ENCODE results near the gene CHRNB1. TPM values are rescaled to one million over a fixed set of nuclear protein-coding genes. Genes with fewer than 3 reads are reported as not detected.

Gene CHRNB1
- total RNA-seq, 1 donor from 2014 or later, result 9.9 TPM

- TF ChIP-seq, protein P1, sequence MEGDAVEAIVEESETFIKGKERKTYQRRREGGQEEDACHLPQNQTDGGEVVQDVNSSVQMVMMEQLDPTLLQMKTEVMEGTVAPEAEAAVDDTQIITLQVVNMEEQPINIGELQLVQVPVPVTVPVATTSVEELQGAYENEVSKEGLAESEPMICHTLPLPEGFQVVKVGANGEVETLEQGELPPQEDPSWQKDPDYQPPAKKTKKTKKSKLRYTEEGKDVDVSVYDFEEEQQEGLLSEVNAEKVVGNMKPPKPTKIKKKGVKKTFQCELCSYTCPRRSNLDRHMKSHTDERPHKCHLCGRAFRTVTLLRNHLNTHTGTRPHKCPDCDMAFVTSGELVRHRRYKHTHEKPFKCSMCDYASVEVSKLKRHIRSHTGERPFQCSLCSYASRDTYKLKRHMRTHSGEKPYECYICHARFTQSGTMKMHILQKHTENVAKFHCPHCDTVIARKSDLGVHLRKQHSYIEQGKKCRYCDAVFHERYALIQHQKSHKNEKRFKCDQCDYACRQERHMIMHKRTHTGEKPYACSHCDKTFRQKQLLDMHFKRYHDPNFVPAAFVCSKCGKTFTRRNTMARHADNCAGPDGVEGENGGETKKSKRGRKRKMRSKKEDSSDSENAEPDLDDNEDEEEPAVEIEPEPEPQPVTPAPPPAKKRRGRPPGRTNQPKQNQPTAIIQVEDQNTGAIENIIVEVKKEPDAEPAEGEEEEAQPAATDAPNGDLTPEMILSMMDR (conservative IDR thresholded peaks at IDR 0.05), result no peak
- Mint-ChIP-seq H3K4me1 (peaks cover 73% of the 10 kb centered on the region), H3K9me3 (no peaks in the 10 kb centered on the region), H3K36me3 (ENCODE audit: low read depth) (peaks cover 3% of the 10 kb centered on the region), H3K27me3 (ENCODE audit: low read depth) (no peaks in the 10 kb centered on the region), H3K27ac (ENCODE audit: unreplicated experiment) (peak within 1 kb of the TSS; percentile 100), H3K4me3 (peak within 1 kb of the TSS; percentile 99)
- peak; percentile 98 for DNase-seq (ENCODE audit: low read depth, low spot score)
Observed at GRCh38 chr17:7484067-7484918, 39.4 kb downstream of the CHRNB1 start, which contains the start of gene POLR2A. Gene POLR2A, plus strand, starts transcription at chr17:7484366.

DNA sequence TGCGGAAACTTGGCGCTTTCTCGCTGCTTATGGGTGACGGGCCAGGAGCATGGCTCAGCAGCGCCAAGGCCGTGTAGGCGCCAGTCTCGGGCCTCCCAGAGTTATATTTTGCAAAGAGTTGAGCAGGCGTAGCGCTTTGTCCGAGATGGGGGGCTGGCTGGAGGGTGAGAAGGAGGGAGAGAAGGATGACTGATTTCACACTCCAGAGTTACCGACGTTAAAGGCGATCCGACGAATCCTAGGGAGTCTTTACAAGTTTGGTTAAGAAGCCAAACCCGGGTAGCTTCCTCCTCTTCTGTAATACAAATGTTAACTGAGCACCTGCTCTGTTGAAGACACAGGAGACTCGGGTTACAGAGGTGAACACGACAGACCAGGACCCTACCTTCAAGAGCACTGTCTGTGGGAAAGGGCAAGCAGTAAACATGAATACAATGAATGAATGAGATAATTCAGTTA is 40.1 kb downstream of the CHRNB1 start:
- H3K4me3 Mint-ChIP-seq, result peak overlapping the region; percentile 99
- H3K27me3 Mint-ChIP-seq (ENCODE audit: low read depth), result no peaks in the 10 kb centered on the region
- TF ChIP-seq, protein P1 (conservative IDR thresholded peaks at IDR 0.05), result no peak
- H3K4me1 Mint-ChIP-seq, result peaks cover 73% of the 10 kb centered on the region
- H3K27ac Mint-ChIP-seq (ENCODE audit: unreplicated experiment), result peak overlapping the region; percentile 100
- H3K9me3 Mint-ChIP-seq, result no peaks in the 10 kb centered on the region
- DNase-seq (ENCODE audit: low read depth, low spot score), result no peak
- H3K36me3 Mint-ChIP-seq (ENCODE audit: low read depth), result peaks cover 3% of the 10 kb centered on the region

DNA sequence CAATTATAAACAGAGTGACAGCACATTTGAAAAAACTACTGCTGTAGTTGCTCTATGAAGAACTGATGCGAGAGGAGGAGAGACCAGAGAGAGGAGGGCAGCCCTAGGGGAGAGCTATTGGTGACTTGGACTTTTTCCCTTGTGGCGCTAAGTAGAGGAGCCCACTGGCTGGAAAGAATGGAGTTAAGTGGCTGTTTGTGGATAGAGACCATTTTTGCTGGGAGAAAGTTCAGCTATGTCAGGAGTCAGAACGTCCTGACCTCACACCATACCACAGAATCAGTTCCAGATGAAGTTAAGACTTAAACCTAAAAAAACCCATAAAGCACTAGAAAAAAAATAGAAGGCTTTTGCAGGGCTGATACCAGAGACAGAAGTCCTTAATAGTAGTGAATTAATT is 41.3 kb downstream of the CHRNB1 start:
- Mint-ChIP-seq H3K4me1 (peaks cover 72% of the 10 kb centered on the region), H3K9me3 (no peaks in the 10 kb centered on the region), H3K27me3 (ENCODE audit: low read depth) (no peaks in the 10 kb centered on the region), H3K4me3 (peak overlapping the region; percentile 79), H3K36me3 (ENCODE audit: low read depth) (peaks cover 6% of the 10 kb centered on the region), H3K27ac (ENCODE audit: unreplicated experiment) (no peak overlapping the region)
- no peak for DNase-seq (ENCODE audit: low read depth, low spot score)
- TF ChIP-seq, protein P1 (conservative IDR thresholded peaks at IDR 0.05), result no peak

DNA sequence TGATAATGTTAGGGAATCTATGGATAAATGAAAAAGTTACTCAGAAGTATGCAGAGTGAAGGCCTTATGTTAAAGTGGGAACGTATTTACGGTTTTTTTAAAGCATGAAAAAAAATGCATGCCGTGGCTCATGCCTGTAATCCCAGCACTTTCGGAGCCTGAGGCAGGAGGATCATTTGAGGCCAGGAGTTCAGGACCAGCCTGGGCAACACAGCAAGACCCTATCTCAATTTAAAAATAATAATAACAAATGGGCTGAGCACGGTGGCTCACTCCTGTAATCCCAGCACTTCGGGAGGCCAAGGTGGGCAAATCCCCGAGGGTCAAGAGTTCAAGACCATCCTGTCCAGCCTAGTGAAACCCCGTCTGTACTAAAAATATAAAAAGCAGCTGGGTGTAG is 45.3 kb downstream of the CHRNB1 start:
- no peak overlapping the region for H3K27ac Mint-ChIP-seq (ENCODE audit: unreplicated experiment)
- H3K4me3 Mint-ChIP-seq, result no peak overlapping the region
- no peaks in the 10 kb centered on the region for H3K9me3 Mint-ChIP-seq
- H3K36me3 Mint-ChIP-seq (ENCODE audit: low read depth), result peaks cover 9% of the 10 kb centered on the region
- no peak for DNase-seq (ENCODE audit: low read depth, low spot score)
- TF ChIP-seq, protein P1 (conservative IDR thresholded peaks at IDR 0.05), result no peak
- H3K4me1 Mint-ChIP-seq, result peaks cover 67% of the 10 kb centered on the region
- no peaks in the 10 kb centered on the region for H3K27me3 Mint-ChIP-seq (ENCODE audit: low read depth)

- H3K27ac Mint-ChIP-seq (ENCODE audit: unreplicated experiment), result peak overlapping the region; percentile 28
Observed at GRCh38 chr17:7491583-7491982, 46.7 kb downstream of the CHRNB1 start.

More at GRCh38 chr17:7491583-7491982, 46.7 kb downstream of the CHRNB1 start:
- TF ChIP-seq, protein P1 (conservative IDR thresholded peaks at IDR 0.05), result no peak
- no peak for DNase-seq (ENCODE audit: low read depth, low spot score)
- Mint-ChIP-seq H3K36me3 (ENCODE audit: low read depth) (peaks cover 14% of the 10 kb centered on the region), H3K4me1 (peaks cover 58% of the 10 kb centered on the region), H3K27me3 (ENCODE audit: low read depth) (no peaks in the 10 kb centered on the region), H3K4me3 (peak overlapping the region; percentile 3), H3K9me3 (no peaks in the 10 kb centered on the region)

Data from neural crest cell (in vitro differentiated cells).